Transverse colon (tissue), 4 donors: ENCODE results near the gene IDI1.
A peak's percentile ranks its signal among the peaks of the same experiment; 100 is the strongest.

Experiments used
- CTCF ChIP-seq, 5 experiments: fragments of 200-600 bp in 3 of 5; fragments of 450-650 bp in 2 of 5; sonication (generic) in 3 of 5; IDR thresholded peaks; 1 replicate in 2 of 5; 2 replicates in 3 of 5; pipeline ENCODE4 v1.5.1; 2016 to 2017; ENCODE audit warnings: antibody characterized with exemption in 5 of 5, inconsistent platforms in 3 of 5, mild to moderate bottlenecking in 2 of 5, moderate library complexity in 1 of 5
- EP300 ChIP-seq: sonication (generic); formaldehyde crosslinking; IDR thresholded peaks from one replicate; pipeline ENCODE4 v1.6.1; 2017; ENCODE audit warnings: antibody characterized with exemption, low read depth
- POLR2A ChIP-seq: fragments of 450-650 bp; IDR thresholded peaks from one replicate; pipeline ENCODE4 v1.6.1; 2016; ENCODE audit warnings: antibody characterized with exemption, mild to moderate bottlenecking, moderate library complexity
- POLR2AphosphoS5 ChIP-seq, 3 donors: sonication (generic); formaldehyde crosslinking; IDR thresholded peaks; one replicate each; pipeline ENCODE4 v1.6.1; 2016; ENCODE audit warnings: antibody characterized with exemption in 3 of 3

DNA sequence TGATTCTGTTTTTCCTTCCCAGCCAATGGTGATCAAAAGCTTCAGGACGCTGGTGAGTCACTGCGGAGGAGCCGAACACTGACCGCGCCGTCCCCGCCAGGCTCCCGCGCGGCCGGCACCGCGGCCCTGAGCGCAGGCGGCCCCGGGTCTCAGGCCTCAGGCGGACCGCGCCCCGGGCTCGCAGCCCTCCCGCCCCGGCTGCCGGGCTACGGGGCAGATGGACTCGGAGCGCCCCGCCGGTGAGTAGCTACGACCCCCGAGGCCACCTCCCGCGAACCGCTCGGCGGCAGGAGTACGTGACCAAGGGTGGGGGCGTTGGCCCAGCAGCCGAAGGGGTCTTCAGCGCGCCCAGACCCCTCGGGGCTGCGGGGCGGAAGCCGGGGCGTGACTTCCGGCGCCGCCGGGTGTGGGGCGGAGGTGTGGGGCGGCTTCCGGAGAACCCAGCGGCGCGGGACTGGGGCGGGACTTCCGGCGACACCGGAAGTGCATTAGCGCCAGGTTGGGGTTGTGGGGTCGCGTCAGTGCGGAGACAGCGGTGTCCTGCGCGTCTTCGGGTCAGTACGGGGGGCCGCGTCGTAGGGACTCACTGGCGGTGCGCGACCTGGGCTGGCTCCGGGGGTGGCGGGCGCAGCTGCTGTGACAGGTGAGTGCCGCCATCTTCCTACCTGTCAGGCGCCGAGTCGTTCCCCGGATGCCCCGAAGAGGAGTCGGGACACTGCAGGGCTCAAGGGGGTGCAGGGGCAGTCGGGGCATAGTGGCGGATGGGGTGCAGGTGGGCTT, 7.6 kb upstream of the IDI1 start, which contains the start of gene WDR37:
- peak; percentile 84 for TF ChIP-seq POLR2A
- no peak for TF ChIP-seq CTCF (IDR thresholded peaks at IDR 0.05)
- TF ChIP-seq EP300 = no peak
- peak; percentile 62 to 88 (median 84) for TF ChIP-seq POLR2AphosphoS5 (IDR thresholded peaks at IDR 0.05)
